ENCODE measurements around the gene BACH2. TPM values are rescaled to one million over a fixed set of nuclear protein-coding genes. Genes with fewer than 3 reads are reported as not detected.
A peak's percentile ranks its signal among the peaks of the same experiment; 100 is the strongest.

The BACH2 gene
- total RNA-seq, 1 donor from 2014 or later: 90.4 TPM

GRCh38 chr6:90238496-90239266 lies 58.0 kb downstream of the BACH2 start:
- intact Hi-C loops (cut with micrococcal nuclease): no loop called here
- ATAC-seq (ENCODE audit: low read depth) (no peak), DNase-seq (no peak)
- POLR2A ChIA-PET: interaction anchor here (0.5 kb wide), 1 partner anchor 298 kb away, joined by 6 read pairs; no protein-coding TSS in a partner anchor
- CTCF ChIA-PET: interaction anchor here (0.7 to 1.0 kb wide), 2 partner anchors 17 to 57 kb away, joined by 3 read pairs; no protein-coding TSS in a partner anchor
- H3K27ac Mint-ChIP-seq: peak overlapping the region; percentile 67
- H3K27me3 Mint-ChIP-seq: no peaks in the 10 kb centered on the region
- peaks cover 47% of the 10 kb centered on the region for H3K36me3 Mint-ChIP-seq (ENCODE audit: low read depth)
- no peak for TF ChIP-seq CTCF (IDR thresholded peaks at IDR 0.05)
- H3K9me3 Mint-ChIP-seq: no peaks in the 10 kb centered on the region
- H3K4me3 Mint-ChIP-seq: no peak overlapping the region
- H3K4me1 Mint-ChIP-seq: peaks cover 61% of the 10 kb centered on the region

- no peak for TF ChIP-seq CTCF (IDR thresholded peaks at IDR 0.05)
- no peak for DNase-seq
- ATAC-seq (ENCODE audit: low read depth): no peak
- ChIA-PET POLR2A (interaction anchor here (1.2 kb wide), 1 partner anchor 9 kb away, joined by 3 read pairs; no protein-coding TSS in a partner anchor), CTCF (no interaction called here)
- Mint-ChIP-seq H3K4me3 (no peak overlapping the region), H3K27ac (peak overlapping the region; percentile 37), H3K36me3 (ENCODE audit: low read depth) (peaks cover 44% of the 10 kb centered on the region), H3K27me3 (no peaks in the 10 kb centered on the region), H3K4me1 (peaks cover 67% of the 10 kb centered on the region), H3K9me3 (no peaks in the 10 kb centered on the region)
- intact Hi-C loops (cut with micrococcal nuclease): loop anchor here (2.0 kb wide), 1 partner anchor 19 kb away; no protein-coding TSS in a partner anchor
Measured at GRCh38 chr6:90237350-90237990, 59.2 kb downstream of the BACH2 start.

- Mint-ChIP-seq H3K4me1 (peaks cover 71% of the 10 kb centered on the region), H3K27me3 (no peaks in the 10 kb centered on the region), H3K4me3 (no peak overlapping the region), H3K36me3 (ENCODE audit: low read depth) (peaks cover 60% of the 10 kb centered on the region), H3K9me3 (no peaks in the 10 kb centered on the region), H3K27ac (peak overlapping the region; percentile 75)
- ChIA-PET POLR2A (no interaction called here), CTCF (interaction anchor here (0.6 kb wide), 1 partner anchor 293 kb away, joined by 5 read pairs; no protein-coding TSS in a partner anchor)
- peak; percentile 31 for ATAC-seq (ENCODE audit: low read depth)
- TF ChIP-seq CTCF (IDR thresholded peaks at IDR 0.05): no peak
- intact Hi-C loops (cut with micrococcal nuclease): loop anchor here (2.0 kb wide), 1 partner anchor 15 kb away; no protein-coding TSS in a partner anchor
- no peak for DNase-seq
Measured at GRCh38 chr6:90233994-90234393, 62.6 kb downstream of the BACH2 start.

GRCh38 chr6:90233213-90233612 lies 63.4 kb downstream of the BACH2 start:
- no peak for TF ChIP-seq CTCF (IDR thresholded peaks at IDR 0.05)
- H3K4me1 Mint-ChIP-seq: peaks cover 71% of the 10 kb centered on the region
- intact Hi-C loops (cut with micrococcal nuclease): no loop called here
- ChIA-PET POLR2A (interaction anchor here (0.6 kb wide), 1 partner anchor 11 kb away, joined by 3 read pairs; no protein-coding TSS in a partner anchor), CTCF (interaction anchor here (1.0 kb wide), 1 partner anchor 17 kb away, joined by 3 read pairs; no protein-coding TSS in a partner anchor)
- no peaks in the 10 kb centered on the region for H3K9me3 Mint-ChIP-seq
- H3K36me3 Mint-ChIP-seq (ENCODE audit: low read depth): peaks cover 54% of the 10 kb centered on the region
- DNase-seq (no peak), ATAC-seq (ENCODE audit: low read depth) (no peak)
- H3K4me3 Mint-ChIP-seq: no peak overlapping the region
- no peaks in the 10 kb centered on the region for H3K27me3 Mint-ChIP-seq
- peak overlapping the region; percentile 75 for H3K27ac Mint-ChIP-seq

GRCh38 chr6:90231798-90232197 lies 64.8 kb downstream of the BACH2 start:
- TF ChIP-seq CTCF (IDR thresholded peaks at IDR 0.05): no peak
- ATAC-seq (ENCODE audit: low read depth) (no peak), DNase-seq (no peak)
- Mint-ChIP-seq H3K9me3 (no peaks in the 10 kb centered on the region), H3K4me3 (no peak overlapping the region), H3K27me3 (no peaks in the 10 kb centered on the region), H3K4me1 (peaks cover 73% of the 10 kb centered on the region), H3K36me3 (ENCODE audit: low read depth) (peaks cover 57% of the 10 kb centered on the region), H3K27ac (peak overlapping the region; percentile 78)
- CTCF ChIA-PET: no interaction called here
- POLR2A ChIA-PET: no interaction called here
- intact Hi-C loops (cut with micrococcal nuclease): no loop called here
